ENCODE measurements around the gene GRAMD1A.

DNA sequence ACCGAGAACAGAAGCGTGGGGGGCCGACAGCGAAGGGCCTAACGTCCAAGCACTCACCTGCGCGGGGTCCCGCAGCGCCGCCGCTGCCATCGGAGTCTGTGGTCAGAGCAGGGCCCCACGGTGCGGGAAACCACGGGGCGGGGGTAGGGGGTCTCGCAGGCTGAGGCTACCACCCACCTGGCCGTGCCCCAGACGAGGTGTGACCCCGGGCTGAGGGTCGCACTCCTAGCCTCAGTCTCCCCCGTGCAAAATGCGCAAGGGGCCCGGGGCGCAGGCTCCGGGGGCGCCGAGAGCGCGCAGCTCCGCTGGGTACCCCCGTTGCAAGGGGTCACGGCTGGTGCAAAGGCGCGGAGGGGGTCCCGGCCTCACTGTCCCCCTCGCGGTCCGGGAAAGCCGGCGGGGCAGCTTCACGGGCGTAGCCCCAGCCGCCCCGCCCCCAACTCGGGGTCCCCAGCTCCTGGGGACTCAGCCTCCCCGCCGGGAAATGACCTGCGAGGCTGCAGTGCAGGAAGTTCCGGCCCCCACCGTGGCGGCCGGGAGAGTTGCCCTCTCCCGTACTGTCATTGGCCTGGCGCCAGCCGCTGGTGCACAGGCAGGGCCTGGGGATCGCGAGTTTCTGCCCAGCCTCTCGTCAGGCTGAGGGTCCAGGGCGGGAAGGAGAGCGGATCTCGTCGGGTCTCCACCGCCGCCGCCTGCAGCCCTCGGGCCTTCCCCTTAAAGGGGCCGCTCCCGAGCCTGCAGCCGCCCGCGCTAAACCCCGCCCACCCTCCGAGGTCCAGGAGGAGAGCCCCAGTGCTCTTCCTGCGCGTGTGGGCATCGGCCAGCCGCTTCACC, 36.3 kb upstream of the GRAMD1A start, which contains the start of gene ZNF792:
- TF ChIP-seq, protein P1, sequence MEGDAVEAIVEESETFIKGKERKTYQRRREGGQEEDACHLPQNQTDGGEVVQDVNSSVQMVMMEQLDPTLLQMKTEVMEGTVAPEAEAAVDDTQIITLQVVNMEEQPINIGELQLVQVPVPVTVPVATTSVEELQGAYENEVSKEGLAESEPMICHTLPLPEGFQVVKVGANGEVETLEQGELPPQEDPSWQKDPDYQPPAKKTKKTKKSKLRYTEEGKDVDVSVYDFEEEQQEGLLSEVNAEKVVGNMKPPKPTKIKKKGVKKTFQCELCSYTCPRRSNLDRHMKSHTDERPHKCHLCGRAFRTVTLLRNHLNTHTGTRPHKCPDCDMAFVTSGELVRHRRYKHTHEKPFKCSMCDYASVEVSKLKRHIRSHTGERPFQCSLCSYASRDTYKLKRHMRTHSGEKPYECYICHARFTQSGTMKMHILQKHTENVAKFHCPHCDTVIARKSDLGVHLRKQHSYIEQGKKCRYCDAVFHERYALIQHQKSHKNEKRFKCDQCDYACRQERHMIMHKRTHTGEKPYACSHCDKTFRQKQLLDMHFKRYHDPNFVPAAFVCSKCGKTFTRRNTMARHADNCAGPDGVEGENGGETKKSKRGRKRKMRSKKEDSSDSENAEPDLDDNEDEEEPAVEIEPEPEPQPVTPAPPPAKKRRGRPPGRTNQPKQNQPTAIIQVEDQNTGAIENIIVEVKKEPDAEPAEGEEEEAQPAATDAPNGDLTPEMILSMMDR (IDR thresholded peaks at IDR 0.05) = no peak
- TF ChIP-seq POLR2A (IDR thresholded peaks at IDR 0.05) (no peak), POLR2AphosphoS5 (IDR thresholded peaks at IDR 0.05; ENCODE audit: insufficient read depth in 1 of 2, low read depth in 1 of 2) (peak in 1 of 2 donors; percentile 71)

Measured in vagina (tissue), 2 donors.